K562 (cell line): Measurements from ENCODE around the gene MBD4. TPM values are rescaled to one million over a fixed set of nuclear protein-coding genes. Genes with fewer than 3 reads are reported as not detected.
A peak's percentile ranks its signal among the peaks of the same experiment; 100 is the strongest.

Source experiments
- CREB1 ChIP-seq, 2 experiments: sonication (generic) in 1 of 2; formaldehyde crosslinking in 1 of 2; IDR thresholded peaks; 2 replicates each; pipeline versions ENCODE4 v1.6.1 to v1.8.0; 2012 to 2022; ENCODE audit warnings: inconsistent platforms in 1 of 2, mild to moderate bottlenecking in 1 of 2, missing genetic modification reagents in 1 of 2, moderate library complexity in 1 of 2
- KDM4B ChIP-seq, 2 experiments: fragments of 450-650 bp in 1 of 2; sonication (generic) in 1 of 2; IDR thresholded peaks; 2 replicates each; pipeline ENCODE4 v1.6.1; 2016 to 2017; ENCODE audit warnings: borderline replicate concordance in 2 of 2, antibody characterized with exemption in 1 of 2, low read depth in 1 of 2, mild to moderate bottlenecking in 1 of 2
- MCM3 ChIP-seq: fragments of 450-650 bp; IDR thresholded peaks from 2 replicates; pipeline ENCODE4 v1.6.1; 2016
- NFYB ChIP-seq: IDR thresholded peaks from 2 replicates; pipeline ENCODE4 v1.6.1; 2011; ENCODE audit warnings: mild to moderate bottlenecking, moderate library complexity; ENCODE audit not compliant: insufficient read length; ENCODE audit errors: extremely low read depth
- PCBP1 ChIP-seq: fragments of 200-400 bp; formaldehyde crosslinking; IDR thresholded peaks from 2 replicates; pipeline ENCODE4 v1.6.1; 2018; ENCODE audit warnings: mild to moderate bottlenecking, low read depth, low read length; ENCODE audit not compliant: poor library complexity, severe bottlenecking
- TAF7 ChIP-seq: fragments of 450-650 bp; IDR thresholded peaks from 2 replicates; pipeline ENCODE4 v1.6.1; 2016; ENCODE audit warnings: missing genetic modification characterization, missing compliant biosample characterization
- ZNF24 ChIP-seq: fragments of 450-650 bp; IDR thresholded peaks from 2 replicates; pipeline ENCODE4 v1.6.1; 2016
- ZNF609 ChIP-seq: sonication (generic); formaldehyde crosslinking; IDR thresholded peaks from 2 replicates; pipeline ENCODE4 v1.8.1; 2023; ENCODE audit warnings: missing genetic modification reagents, mild to moderate bottlenecking, borderline replicate concordance
- polyA plus RNA-seq, 8 experiments: library from polyadenylated mRNA; depleted of rRNA in 4 of 8; stranded (reverse) in 5 of 8; unstranded in 3 of 8; fragments of >200 nt; fragmentation: Nextera tagmentation in 2 of 8; fragmentation: Illumina TruSeq in 1 of 8; extraction: Ambion mirVana in 2 of 8; extraction: Trizol in 1 of 8; gene quantifications; 2 replicates each; pipeline versions ENCODE4 v1.2.1 to v1.2.3, GENCODE V29; 2011 to 2014; ENCODE audit warnings: inconsistent platforms in 1 of 8, missing spikeins in 1 of 8
- total RNA-seq, 7 experiments: library from RNA; depleted of rRNA in 6 of 7; stranded (reverse); fragments of >200 nt in 6 of 7; fragmentation: Illumina TruSeq in 2 of 7; extraction: Trizol in 2 of 7; gene quantifications; 2 replicates each; pipeline versions ENCODE4 v1.2.1 to v1.2.3, GENCODE V29; 2011 to 2021; ENCODE audit warnings: low replicate concordance in 1 of 7
- TF ChIP-seq, protein P1 (sequence below): fragments of 450-650 bp; IDR thresholded peaks from 2 replicates; pipeline ENCODE4 v1.6.1; 2017; ENCODE audit warnings: antibody characterized with exemption, mild to moderate bottlenecking
- TF ChIP-seq, protein P2 (sequence below): fragments of 450-650 bp; IDR thresholded peaks from 2 replicates; pipeline ENCODE4 v1.6.1; 2014; ENCODE audit warnings: low read depth, mild to moderate bottlenecking, moderate library complexity, borderline replicate concordance
- TF ChIP-seq, protein P3 (sequence below), 2 experiments: fragments of 150-350 bp in 1 of 2; IDR thresholded peaks; 2 replicates each; pipeline ENCODE4 v1.6.1; 2012 to 2016; ENCODE audit warnings: low read depth in 2 of 2, low read length in 2 of 2, mild to moderate bottlenecking in 1 of 2, moderate library complexity in 1 of 2

The MBD4 gene
- total and polyA plus RNA-seq, 9 of the 15 experiments (the other 6 are each of a cell fraction or from before 2014, with no cell fraction given), result 13.3 to 63.9 (median 39.0) TPM

DNA sequence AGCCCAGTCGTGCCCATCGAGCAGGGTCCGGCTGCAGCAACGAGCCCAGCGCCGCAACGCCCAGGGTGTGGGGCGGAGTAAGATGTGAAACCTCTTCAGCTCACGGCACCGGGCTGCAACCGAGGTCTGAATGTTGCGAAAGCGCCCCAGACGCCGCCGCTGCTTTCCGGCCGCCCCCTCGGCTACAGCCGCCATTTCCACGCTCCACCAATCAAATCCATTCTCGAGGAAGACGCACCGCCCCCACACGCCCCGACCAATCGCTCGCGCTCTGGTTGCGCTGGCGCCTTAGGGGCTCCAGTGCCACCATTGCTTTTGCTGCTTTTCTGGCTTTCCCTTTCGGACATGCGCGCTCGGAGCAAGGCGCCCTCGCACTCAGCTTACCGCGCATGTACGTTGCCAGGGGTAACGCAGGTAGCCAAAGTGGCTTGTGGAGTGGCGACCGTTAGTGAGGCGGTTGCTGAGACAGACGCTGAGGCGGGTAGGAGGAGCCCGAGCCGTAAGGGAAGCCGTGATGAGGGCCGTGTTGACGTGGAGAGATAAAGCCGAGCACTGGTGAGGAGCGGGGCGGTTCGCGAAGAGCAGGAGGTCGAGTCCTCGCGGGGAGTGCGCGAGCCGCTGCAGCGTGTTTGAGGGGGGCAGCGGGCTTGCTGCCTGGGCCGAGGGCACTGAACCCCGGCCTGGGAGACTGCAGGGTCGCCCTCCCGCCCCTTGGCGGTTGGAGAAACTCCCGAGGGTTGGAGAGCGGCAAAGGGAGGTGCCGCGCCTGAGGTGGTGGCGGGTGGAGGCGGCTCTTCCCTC is at the start of gene MBD4, which contains the start of gene IFT122 (continued):
- TF ChIP-seq ZNF24 (0 out of 2 replicates have a peak, but pooled peaks have one; percentile 14), MCM3 (no peak), PCBP1 (no peak), KDM4B (IDR thresholded peaks at IDR 0.05; ENCODE audit: borderline replicate concordance in 2 of 2, low read depth in 1 of 2) (no peak), TAF7 (tag) (peak; percentile 31; the same call in 1 of the 2 replicates), CREB1 (IDR thresholded peaks at IDR 0.05) (peak; percentile 66), CREB1 (CRISPR knock-in tag; IDR thresholded peaks at IDR 0.05) (peak; percentile 84; the same call in 1 of the 2 replicates), NFYB (peak; percentile 23), ZNF609 (CRISPR knock-in tag) (no peak)
- TF ChIP-seq, protein P1, sequence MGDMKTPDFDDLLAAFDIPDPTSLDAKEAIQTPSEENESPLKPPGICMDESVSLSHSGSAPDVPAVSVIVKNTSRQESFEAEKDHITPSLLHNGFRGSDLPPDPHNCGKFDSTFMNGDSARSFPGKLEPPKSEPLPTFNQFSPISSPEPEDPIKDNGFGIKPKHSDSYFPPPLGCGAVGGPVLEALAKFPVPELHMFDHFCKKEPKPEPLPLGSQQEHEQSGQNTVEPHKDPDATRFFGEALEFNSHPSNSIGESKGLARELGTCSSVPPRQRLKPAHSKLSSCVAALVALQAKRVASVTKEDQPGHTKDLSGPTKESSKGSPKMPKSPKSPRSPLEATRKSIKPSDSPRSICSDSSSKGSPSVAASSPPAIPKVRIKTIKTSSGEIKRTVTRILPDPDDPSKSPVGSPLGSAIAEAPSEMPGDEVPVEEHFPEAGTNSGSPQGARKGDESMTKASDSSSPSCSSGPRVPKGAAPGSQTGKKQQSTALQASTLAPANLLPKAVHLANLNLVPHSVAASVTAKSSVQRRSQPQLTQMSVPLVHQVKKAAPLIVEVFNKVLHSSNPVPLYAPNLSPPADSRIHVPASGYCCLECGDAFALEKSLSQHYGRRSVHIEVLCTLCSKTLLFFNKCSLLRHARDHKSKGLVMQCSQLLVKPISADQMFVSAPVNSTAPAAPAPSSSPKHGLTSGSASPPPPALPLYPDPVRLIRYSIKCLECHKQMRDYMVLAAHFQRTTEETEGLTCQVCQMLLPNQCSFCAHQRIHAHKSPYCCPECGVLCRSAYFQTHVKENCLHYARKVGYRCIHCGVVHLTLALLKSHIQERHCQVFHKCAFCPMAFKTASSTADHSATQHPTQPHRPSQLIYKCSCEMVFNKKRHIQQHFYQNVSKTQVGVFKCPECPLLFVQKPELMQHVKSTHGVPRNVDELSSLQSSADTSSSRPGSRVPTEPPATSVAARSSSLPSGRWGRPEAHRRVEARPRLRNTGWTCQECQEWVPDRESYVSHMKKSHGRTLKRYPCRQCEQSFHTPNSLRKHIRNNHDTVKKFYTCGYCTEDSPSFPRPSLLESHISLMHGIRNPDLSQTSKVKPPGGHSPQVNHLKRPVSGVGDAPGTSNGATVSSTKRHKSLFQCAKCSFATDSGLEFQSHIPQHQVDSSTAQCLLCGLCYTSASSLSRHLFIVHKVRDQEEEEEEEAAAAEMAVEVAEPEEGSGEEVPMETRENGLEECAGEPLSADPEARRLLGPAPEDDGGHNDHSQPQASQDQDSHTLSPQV, result no peak; the same call in 1 of the 2 replicates
- TF ChIP-seq, protein P2, sequence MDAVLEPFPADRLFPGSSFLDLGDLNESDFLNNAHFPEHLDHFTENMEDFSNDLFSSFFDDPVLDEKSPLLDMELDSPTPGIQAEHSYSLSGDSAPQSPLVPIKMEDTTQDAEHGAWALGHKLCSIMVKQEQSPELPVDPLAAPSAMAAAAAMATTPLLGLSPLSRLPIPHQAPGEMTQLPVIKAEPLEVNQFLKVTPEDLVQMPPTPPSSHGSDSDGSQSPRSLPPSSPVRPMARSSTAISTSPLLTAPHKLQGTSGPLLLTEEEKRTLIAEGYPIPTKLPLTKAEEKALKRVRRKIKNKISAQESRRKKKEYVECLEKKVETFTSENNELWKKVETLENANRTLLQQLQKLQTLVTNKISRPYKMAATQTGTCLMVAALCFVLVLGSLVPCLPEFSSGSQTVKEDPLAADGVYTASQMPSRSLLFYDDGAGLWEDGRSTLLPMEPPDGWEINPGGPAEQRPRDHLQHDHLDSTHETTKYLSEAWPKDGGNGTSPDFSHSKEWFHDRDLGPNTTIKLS, result peak; percentile 91
- TF ChIP-seq, protein P3, sequence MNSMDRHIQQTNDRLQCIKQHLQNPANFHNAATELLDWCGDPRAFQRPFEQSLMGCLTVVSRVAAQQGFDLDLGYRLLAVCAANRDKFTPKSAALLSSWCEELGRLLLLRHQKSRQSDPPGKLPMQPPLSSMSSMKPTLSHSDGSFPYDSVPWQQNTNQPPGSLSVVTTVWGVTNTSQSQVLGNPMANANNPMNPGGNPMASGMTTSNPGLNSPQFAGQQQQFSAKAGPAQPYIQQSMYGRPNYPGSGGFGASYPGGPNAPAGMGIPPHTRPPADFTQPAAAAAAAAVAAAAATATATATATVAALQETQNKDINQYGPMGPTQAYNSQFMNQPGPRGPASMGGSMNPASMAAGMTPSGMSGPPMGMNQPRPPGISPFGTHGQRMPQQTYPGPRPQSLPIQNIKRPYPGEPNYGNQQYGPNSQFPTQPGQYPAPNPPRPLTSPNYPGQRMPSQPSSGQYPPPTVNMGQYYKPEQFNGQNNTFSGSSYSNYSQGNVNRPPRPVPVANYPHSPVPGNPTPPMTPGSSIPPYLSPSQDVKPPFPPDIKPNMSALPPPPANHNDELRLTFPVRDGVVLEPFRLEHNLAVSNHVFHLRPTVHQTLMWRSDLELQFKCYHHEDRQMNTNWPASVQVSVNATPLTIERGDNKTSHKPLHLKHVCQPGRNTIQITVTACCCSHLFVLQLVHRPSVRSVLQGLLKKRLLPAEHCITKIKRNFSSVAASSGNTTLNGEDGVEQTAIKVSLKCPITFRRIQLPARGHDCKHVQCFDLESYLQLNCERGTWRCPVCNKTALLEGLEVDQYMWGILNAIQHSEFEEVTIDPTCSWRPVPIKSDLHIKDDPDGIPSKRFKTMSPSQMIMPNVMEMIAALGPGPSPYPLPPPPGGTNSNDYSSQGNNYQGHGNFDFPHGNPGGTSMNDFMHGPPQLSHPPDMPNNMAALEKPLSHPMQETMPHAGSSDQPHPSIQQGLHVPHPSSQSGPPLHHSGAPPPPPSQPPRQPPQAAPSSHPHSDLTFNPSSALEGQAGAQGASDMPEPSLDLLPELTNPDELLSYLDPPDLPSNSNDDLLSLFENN (IDR thresholded peaks at IDR 0.05; ENCODE audit: low read depth in 2 of 2, low read length in 2 of 2), result no peak
